ENCODE measurements around the gene PCCA.

GRCh38 chr13:100096526-100096925, 7.6 kb downstream of the PCCA start:
- TF ChIP-seq CREB5 (CRISPR knock-in tag; IDR thresholded peaks at IDR 0.05; ENCODE audit: low read depth) (no peak), CSDC2 (CRISPR knock-in tag; IDR thresholded peaks at IDR 0.05) (no peak), ZFP30 (CRISPR knock-in tag; IDR thresholded peaks at IDR 0.05) (no peak), TCF4 (CRISPR knock-in tag; IDR thresholded peaks at IDR 0.05; ENCODE audit: borderline replicate concordance) (no peak), ZNF70 (CRISPR knock-in tag; IDR thresholded peaks at IDR 0.05) (no peak), POU6F1 (CRISPR knock-in tag; IDR thresholded peaks at IDR 0.05; ENCODE audit: borderline replicate concordance, low read depth) (no peak), OSR1 (CRISPR knock-in tag; IDR thresholded peaks at IDR 0.05) (no peak), CSRNP3 (CRISPR knock-in tag; IDR thresholded peaks at IDR 0.05) (no peak), ZNF8 (CRISPR knock-in tag; IDR thresholded peaks at IDR 0.05) (no peak), TOX (CRISPR knock-in tag; IDR thresholded peaks at IDR 0.05; ENCODE audit: borderline replicate concordance) (no peak)

All from SK-N-SH treated with all-trans-retinoic acid at 6 μM for 48 hours (cell line).